ENCODE data around the gene NEMF.

DNA sequence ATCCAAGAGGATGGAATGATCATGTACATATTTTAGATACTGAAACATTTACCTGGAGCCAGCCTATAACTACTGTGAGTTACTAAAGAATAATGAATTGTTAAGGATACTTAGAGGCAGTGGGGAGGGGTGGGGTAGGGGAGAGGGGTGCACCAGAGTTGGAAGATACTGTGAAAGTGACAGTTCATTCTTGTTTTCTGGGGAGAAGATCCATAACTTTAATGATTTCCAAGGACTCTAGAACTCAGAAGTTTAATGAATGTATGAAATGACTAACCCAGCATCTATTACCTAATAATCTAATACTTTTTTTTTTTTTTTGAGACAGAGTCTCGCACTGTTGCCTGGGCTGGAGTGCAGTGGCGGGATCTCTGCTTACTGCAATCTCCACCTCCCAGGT is 74.2 kb downstream of the NEMF start:
- TF ChIP-seq YY1 (IDR thresholded peaks at IDR 0.05; ENCODE audit: insufficient read depth, insufficient read length) (no peak), ZNF274 (IDR thresholded peaks at IDR 0.05; ENCODE audit: low read depth, low read length) (no peak), SUZ12 (IDR thresholded peaks at IDR 0.05; ENCODE audit: extremely low read depth, insufficient read depth, insufficient read length) (no peak)

Data from NT2/D1 (cell line).